Lung (tissue), 12 donors: ENCODE results near the gene HNRNPLL. TPM values are rescaled to one million over a fixed set of nuclear protein-coding genes. Genes with fewer than 3 reads are reported as not detected.

Experiments used
- ATAC-seq: fragments of 200-7000 bp; cut with Tn5 transposase; one replicate; pipeline ENCODE4 v1.9.1; 2020; ENCODE audit warnings: moderate number of reproducible peaks; ENCODE audit not compliant: insufficient read depth, low FRiP score
- DNase-seq, 3 donors: peaks; one replicate each; pipeline ENCODE4 v3.0.0-alpha.2; 2013 to 2017
- H3K27ac ChIP-seq, 2 donors: one replicate each; pipeline ENCODE4 v1.5.1; 2013; ENCODE audit warnings: mild to moderate bottlenecking in 2 of 2, moderate library complexity in 2 of 2, control low read depth in 1 of 2, inconsistent platforms in 1 of 2, low read depth in 1 of 2, low read length in 1 of 2
- H3K27me3 ChIP-seq, 3 donors: one replicate each; pipeline ENCODE4 v1.5.1; 2013; ENCODE audit warnings: low read length in 2 of 3; ENCODE audit not compliant: control insufficient read depth in 3 of 3, insufficient read depth in 3 of 3
- H3K36me3 ChIP-seq, 4 donors: one replicate each; pipeline ENCODE4 v1.5.1; 2013; ENCODE audit warnings: low read length in 4 of 4, mild to moderate bottlenecking in 1 of 4, moderate library complexity in 1 of 4; ENCODE audit not compliant: control insufficient read depth in 4 of 4, insufficient read depth in 4 of 4
- H3K4me1 ChIP-seq, 5 donors: one replicate each; pipeline ENCODE4 v1.5.1; 2013; ENCODE audit warnings: low read length in 5 of 5, mild to moderate bottlenecking in 2 of 5, moderate library complexity in 1 of 5; ENCODE audit not compliant: control insufficient read depth in 5 of 5, insufficient read depth in 5 of 5
- H3K4me3 ChIP-seq: one replicate; pipeline ENCODE4 v1.5.1; 2013; ENCODE audit warnings: mild to moderate bottlenecking, control low read depth, moderate library complexity
- H3K9ac ChIP-seq, 2 donors: one replicate each; pipeline ENCODE4 v1.5.1; 2013; ENCODE audit warnings: low read length in 2 of 2, control low read depth in 1 of 2; ENCODE audit not compliant: insufficient read depth in 1 of 2
- H3K9me3 ChIP-seq, 4 donors: one replicate each; pipeline ENCODE4 v1.5.1; 2013; ENCODE audit warnings: low read length in 3 of 4, mild to moderate bottlenecking in 1 of 4, moderate library complexity in 1 of 4; ENCODE audit not compliant: control insufficient read depth in 4 of 4, insufficient read depth in 3 of 4
- WGBS, 2 donors: extraction: QIAGEN DNeasy Blood & Tissue Kit; methylation state at CpG; one replicate each; pipeline ENCODE4 v1.1.7; 2013; 5-methylcytosine and 5-hydroxymethylcytosine counted together
- polyA plus RNA-seq, 2 donors: library from polyadenylated mRNA; stranded (reverse); fragments of 200-250 nt; gene quantifications; one replicate each; pipeline ENCODE4 v1.2.1, GENCODE V29; 2013
- total RNA-seq, 2 donors: library from RNA; depleted of rRNA in 1 of 2; stranded (reverse); fragments of >200 nt in 1 of 2; gene quantifications; one replicate each; pipeline ENCODE4 v1.2.1, GENCODE V29; 2014 to 2021
- TF ChIP-seq, protein P1 (sequence below): IDR thresholded peaks from 2 replicates; pipeline ENCODE4 v1.5.1; 2012; ENCODE audit warnings: mild to moderate bottlenecking; ENCODE audit errors: control extremely low read depth, extremely low read depth
- donor health status: control.
- donor health status: control.
- donor health status: Bipolar disorder and iron deficiency.
- donor health status: healthy.
- donor health status: DM: yes; HTN: yes; CAD: no.

Gene HNRNPLL
- total and polyA plus RNA-seq, 4 donors, result 12.4 to 88.8 (median 30.7) TPM

DNA sequence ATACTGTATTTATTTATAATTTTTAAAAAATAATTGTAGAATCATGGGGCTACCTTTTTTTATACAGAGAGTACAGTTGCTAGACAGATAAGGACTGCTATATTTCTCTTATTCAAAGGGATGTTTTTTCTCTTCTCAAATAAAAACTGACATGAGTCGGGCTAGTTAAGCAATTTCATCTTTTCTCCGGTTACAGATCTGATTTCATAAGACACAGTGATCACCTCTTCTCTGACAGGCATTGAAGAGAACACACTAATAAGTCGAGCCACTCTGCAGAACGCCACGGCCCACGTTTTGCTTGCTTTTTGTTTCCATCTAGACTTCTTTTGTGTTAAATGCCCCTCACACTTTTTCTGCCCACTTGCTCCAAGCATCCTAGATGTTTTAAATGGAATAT lies 85.4 kb downstream of the HNRNPLL start:
- Histone ChIP-seq H3K27ac (no peak overlapping the region), H3K36me3 (no peaks in the 10 kb centered on the region), H3K9ac (no peak overlapping the region), H3K4me3 (no peak overlapping the region), H3K9me3 (no peaks in the 10 kb centered on the region), H3K4me1 (no peaks in the 10 kb centered on the region), H3K27me3 (no peaks in the 10 kb centered on the region)
- WGBS, 2 donors, result 69 to 81% methylated on average over 6 of the region's 6 CpGs
- ATAC-seq (no peak), DNase-seq (no peak)
- TF ChIP-seq, protein P1, sequence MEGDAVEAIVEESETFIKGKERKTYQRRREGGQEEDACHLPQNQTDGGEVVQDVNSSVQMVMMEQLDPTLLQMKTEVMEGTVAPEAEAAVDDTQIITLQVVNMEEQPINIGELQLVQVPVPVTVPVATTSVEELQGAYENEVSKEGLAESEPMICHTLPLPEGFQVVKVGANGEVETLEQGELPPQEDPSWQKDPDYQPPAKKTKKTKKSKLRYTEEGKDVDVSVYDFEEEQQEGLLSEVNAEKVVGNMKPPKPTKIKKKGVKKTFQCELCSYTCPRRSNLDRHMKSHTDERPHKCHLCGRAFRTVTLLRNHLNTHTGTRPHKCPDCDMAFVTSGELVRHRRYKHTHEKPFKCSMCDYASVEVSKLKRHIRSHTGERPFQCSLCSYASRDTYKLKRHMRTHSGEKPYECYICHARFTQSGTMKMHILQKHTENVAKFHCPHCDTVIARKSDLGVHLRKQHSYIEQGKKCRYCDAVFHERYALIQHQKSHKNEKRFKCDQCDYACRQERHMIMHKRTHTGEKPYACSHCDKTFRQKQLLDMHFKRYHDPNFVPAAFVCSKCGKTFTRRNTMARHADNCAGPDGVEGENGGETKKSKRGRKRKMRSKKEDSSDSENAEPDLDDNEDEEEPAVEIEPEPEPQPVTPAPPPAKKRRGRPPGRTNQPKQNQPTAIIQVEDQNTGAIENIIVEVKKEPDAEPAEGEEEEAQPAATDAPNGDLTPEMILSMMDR, result no peak

DNA sequence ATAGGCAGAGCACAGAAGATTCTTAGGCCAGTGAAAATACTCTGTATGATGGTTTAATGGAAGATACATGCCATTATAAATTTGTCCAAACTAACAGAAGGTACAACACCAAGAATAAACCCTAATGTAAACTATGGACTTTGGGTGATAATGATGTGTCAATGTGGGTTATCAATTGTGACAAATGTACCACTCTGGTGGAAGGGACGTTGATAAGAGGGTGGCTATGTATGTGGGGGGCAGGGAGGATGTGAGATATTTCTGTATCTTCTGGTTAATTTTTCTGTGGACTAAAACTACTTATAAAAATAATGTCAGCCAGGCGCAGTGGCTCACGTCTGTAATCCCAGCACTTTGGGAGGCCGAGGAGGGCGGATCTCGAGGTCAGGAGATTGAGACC lies 86.2 kb downstream of the HNRNPLL start:
- no peaks in the 10 kb centered on the region for H3K9me3 ChIP-seq
- WGBS, 2 donors, result 81 to 85% methylated on average over 6 of the region's 6 CpGs
- no peak overlapping the region for H3K9ac ChIP-seq
- no peak overlapping the region for H3K4me3 ChIP-seq
- TF ChIP-seq, protein P1, result no peak
- H3K36me3 ChIP-seq, result no peaks in the 10 kb centered on the region
- ATAC-seq, result no peak
- H3K27ac ChIP-seq, result no peak overlapping the region
- no peaks in the 10 kb centered on the region for H3K4me1 ChIP-seq
- H3K27me3 ChIP-seq, result no peaks in the 10 kb centered on the region
- DNase-seq, result no peak

DNA sequence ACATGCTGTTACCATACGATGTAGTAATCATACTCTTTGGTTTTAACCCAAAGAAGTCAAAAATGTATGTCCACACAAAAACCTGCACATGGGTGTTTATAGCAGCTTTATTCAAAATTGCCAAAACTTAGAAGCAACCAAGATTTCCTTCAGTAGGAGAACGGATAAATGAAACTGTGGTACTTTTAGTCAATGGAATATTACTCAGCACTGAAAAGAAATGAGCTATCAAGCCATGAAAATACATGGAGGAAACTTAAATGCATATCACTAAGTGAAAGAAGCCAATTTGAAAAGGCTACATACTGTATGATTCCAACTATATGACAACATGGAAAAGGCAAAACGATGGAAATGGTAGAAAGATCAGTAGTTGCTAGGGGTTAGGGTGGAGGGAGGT lies 86.6 kb downstream of the HNRNPLL start:
- DNase-seq (no peak), ATAC-seq (no peak)
- no peak overlapping the region for H3K9ac ChIP-seq
- no peaks in the 10 kb centered on the region for H3K27me3 ChIP-seq
- no peaks in the 10 kb centered on the region for H3K9me3 ChIP-seq
- no peaks in the 10 kb centered on the region for H3K36me3 ChIP-seq
- no peak overlapping the region for H3K4me3 ChIP-seq
- 83 to 88% methylated on average over 3 of the region's 3 CpGs for WGBS, 2 donors
- TF ChIP-seq, protein P1, result no peak
- no peaks in the 10 kb centered on the region for H3K4me1 ChIP-seq
- no peak overlapping the region for H3K27ac ChIP-seq
